HG03025 (cell line): Measurements from ENCODE around the gene PNMA8B.

Experiments
- ATAC-seq: cut with Tn5 transposase; IDR thresholded peaks from one replicate; pipeline ENCODE4 v1.9.1; 2021; ENCODE audit warnings: mild to moderate bottlenecking, moderate library complexity; ENCODE audit not compliant: unreplicated experiment, low FRiP score

The PNMA8B gene

DNA sequence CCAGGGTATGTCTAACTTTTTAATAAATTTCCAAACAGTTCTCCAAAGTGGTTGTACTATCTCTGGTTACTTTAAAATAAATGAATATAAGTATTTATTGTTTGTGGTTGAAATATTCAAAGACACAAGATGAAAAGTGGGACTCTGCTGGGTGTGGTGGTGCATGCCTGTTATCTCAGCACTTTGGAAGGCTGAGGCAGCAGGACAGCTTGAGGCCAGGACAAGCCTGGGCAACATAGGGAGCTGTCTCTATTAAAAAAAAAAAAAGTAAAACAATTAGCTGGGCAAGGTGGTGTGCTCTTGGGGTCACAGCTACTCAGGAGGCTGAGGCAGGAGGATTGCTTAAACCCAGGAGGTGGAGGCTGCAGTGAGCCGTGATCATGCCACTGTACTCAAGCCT lies 34.7 kb downstream of the PNMA8B start:
- no peak for ATAC-seq

DNA sequence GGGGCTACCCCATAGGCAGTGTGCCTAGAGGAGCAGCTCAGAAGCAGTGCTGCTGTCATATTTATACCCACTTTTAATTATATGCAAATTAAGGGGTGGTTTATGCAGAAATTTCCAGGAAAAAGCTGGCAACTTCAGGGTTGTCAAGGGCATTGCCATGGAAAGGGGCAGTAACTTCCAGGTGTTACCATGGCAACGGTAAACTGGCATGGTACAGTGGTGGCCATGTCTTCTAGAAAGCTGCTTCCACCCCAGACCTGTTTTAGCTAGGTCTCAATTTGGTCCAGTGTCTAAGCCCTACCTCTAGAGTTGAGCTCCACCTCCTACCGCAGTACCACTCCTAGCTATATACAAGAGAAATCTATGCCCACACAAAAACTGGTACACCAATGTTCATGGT lies 35.6 kb downstream of the PNMA8B start:
- no peak for ATAC-seq

- ATAC-seq, result no peak
These were observed 38.7 kb downstream of the PNMA8B start for GRCh38 chr19:46456930-46457329.

- no peak for ATAC-seq
These were observed 41.4 kb downstream of the PNMA8B start for GRCh38 chr19:46454244-46454643.

DNA sequence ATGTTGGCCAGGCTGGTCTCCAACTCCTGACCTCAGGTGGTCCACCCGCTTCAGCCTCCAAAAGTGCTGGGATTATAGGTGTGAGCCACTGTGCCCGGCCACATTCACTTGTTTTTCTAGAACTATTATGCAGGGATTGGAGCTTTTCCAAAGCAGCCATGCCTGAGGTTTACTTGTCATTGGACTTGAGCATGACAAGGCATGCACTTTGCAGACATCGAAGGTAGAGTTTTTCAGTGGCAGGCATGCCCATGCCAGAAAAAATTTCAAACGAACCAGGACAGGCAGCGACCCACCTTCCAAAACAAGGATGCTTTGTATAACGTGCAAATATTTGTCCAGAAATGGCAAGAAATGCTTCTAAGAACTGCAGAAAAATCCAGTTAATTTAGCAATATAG lies 42.0 kb downstream of the PNMA8B start:
- no peak for ATAC-seq

- ATAC-seq, result no peak
These were observed 43.5 kb downstream of the PNMA8B start for GRCh38 chr19:46452186-46452585.

GRCh38 chr19:46451352-46451751 lies 44.3 kb downstream of the PNMA8B start:
- no peak for ATAC-seq

GRCh38 chr19:46450737-46451136 lies 44.9 kb downstream of the PNMA8B start:
- ATAC-seq, result no peak

DNA sequence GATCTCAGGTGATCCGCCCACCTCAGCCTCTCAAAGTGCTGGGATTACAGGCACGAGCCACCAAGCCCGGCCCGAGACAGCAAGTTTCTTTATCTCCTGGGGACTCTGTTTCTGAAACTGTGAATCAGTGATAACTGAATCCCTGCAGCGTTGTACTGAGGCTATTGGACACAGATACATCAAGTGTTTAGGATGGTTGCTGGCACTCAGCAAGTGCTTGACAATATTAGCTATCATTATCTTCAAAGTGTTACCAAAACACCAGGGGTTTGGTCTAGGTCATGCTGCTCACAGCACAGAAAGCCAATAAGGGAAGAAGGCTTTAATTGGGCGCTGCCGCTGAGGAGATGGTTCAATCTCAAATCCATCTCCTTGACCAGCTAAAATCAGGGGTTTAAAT lies 46.4 kb downstream of the PNMA8B start:
- ATAC-seq, result no peak

DNA sequence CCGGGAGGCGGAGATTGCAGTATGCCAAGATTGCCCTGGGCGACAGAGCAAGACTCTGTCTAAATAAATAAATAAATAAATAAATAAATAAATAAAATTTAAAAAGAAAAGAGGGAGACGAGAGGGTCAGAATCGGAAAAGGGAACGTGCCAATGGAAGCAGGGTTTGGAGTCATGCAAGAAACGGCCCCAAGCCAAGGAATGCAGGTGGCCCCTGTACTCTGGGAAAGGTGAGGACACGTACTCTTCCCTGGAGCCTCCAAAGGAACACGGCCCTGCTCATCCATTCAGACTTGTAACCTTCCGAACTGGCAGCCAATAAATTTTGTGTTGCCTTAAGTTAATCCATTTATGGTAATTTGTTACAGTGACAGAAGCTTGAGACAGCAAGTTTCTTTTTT lies 47.1 kb downstream of the PNMA8B start:
- no peak for ATAC-seq

- no peak for ATAC-seq
These were observed 47.8 kb downstream of the PNMA8B start for GRCh38 chr19:46447824-46448223.

DNA sequence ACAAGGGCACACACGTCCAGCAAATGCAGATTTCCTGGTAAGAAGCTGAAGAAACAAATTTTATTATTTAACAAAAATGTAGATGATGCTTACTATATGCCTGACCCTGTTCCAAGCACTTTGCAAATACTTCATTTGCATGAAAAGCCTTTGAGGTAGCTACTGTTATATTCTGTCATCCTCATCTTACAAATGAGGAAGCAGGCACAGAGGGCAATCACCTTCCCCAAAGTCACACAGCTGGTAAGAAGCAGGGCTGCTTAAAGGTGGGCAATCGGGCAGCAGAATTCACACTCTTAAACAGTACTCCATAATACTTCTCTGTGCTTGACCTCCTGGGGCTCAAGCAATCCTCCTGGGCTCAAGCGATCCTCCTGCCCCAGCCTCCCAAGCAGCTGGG lies 48.7 kb downstream of the PNMA8B start:
- ATAC-seq, result no peak

DNA sequence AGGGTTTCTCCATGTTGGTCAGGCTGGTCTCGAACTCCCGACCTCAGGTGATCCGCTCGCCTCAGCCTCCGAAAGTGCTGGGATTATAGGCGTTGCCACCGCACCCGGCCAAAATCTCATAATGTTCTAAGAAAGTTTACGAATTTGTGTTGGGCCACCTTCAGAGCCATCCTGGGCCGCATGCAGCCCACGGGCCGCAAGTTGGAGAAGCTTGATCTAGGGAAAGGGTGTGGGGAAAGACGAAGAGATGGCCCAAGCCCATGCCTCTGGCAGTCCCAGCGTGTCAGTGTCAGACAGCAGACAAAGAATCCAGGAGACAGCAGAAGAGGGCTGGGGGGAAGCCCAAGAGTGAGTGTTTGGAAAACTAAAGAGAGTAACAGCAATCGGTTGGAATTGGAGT lies 49.6 kb downstream of the PNMA8B start:
- no peak for ATAC-seq

GRCh38 chr19:46442808-46443450 lies 52.7 kb downstream of the PNMA8B start:
- no peak for ATAC-seq

DNA sequence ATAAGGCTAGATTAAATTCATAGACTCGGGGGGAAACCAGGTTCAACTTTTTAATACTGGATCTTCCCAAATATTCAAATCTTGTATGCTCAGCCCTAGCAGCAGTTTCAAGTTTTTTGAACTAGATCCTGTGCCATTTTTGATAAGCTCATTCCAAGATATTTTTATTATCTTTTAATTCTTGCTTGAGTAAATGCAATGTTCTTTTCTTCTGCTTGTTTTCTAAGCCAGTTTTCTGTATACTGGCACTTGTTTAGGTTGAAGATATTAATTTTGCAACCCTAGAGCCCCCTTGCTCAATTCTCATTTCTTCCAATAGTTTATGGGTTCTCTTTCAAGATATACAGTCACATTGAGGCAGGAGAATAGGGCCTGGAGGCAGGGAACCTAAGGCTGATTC lies 53.8 kb downstream of the PNMA8B start:
- no peak for ATAC-seq
